HG03457 (cell line): ENCODE data around the gene NSG2.
"Not testable (repeated sequence)": the region's sequence is repeated elsewhere in the genome, so short reads cannot be mapped to it uniquely, and the experiment has no call there.

Source experiments
- ATAC-seq: cut with Tn5 transposase; IDR thresholded peaks from one replicate; pipeline ENCODE4 v1.9.1; 2021; ENCODE audit warnings: moderate number of reproducible peaks; ENCODE audit not compliant: unreplicated experiment

NSG2 gene

DNA sequence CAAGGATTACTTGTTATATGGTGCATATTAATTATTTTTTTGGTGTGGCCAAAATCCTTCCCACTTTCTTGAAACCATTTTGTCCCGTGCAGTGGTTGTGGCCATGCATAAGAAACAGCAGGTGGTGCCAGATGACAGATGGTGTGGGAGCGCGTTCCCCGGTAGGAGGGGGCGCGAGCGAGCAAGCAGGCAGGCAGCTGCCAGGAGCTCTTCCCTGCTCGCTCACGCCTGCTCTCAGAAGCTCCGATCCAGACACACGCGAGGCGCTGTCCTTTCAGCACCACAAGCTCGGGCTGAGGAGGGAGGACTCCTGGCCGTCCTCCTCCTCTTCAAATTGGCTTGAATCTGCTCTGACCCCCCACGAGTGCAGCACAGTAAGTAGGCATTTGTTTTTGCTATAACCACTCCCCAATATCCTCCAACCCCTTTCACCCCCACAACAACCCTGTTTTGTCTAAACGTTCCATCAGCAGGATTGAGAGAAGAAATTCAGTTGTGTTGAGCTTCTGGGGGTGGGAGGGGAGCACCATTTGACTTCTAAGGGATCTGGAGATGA is at the start of gene NSG2:
Gene NSG2 (plus strand): TSS at position 237 of the 556 bp plus-strand sequence. CDS start 1,050 bp downstream, outside the sequence.
- ATAC-seq = no peak

DNA sequence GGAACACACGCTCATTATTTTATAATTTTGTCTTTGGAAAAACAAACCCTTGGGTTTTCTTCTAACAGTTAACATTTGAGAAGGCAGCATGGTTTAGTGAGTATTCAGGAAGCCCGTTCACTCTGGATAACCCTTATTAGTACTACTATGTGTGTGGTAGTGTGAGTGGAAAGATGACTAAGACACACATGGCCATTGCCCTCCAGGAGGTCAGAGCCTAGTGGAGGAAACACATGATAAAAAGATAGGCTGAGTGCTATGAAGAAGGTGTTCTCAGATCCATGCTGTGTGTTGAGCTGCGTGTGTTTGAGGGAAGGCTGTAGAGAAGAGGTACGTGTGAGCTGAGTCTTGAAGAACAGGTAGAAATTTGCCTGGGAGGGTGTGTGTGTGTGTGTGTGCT is 48.2 kb upstream of the NSG2 start:
- ATAC-seq = no peak

DNA sequence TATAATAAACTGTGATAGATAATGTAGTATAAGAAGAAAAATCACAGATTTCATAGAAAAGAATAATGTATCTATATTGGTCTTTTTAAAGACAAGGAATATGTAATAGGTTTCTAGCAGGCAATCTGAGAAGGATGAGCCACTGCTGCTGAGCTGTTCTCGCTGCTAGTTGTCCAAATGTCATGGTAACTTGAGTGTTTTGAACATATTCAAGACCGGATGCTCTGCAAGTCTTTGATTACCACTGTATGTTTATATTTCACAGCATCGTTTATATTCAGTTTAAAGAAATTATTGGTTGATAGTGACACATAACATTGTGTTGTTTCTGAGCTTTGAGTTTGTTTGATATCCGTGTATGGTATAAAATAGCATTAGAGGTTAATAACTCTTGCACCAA is 47.0 kb upstream of the NSG2 start:
- no peak for ATAC-seq

DNA sequence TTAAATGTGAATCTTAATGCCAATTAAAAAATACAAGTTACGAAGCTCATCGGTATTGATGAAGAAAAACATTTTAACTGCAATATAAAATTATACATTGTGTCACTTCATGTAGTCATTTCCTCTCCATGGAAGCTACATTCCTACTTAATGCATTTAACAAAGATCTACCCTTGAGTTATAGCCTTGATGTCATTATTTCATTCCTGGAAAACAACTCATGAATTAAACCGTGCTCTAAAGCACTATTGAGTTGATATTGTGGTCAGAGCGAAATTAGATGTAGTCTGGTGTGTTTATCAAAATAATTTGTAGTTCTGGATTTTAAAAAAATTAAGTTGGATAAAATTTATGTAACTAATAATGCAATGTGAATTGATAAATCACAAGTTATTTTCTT is 45.4 kb upstream of the NSG2 start:
- ATAC-seq = no peak

DNA sequence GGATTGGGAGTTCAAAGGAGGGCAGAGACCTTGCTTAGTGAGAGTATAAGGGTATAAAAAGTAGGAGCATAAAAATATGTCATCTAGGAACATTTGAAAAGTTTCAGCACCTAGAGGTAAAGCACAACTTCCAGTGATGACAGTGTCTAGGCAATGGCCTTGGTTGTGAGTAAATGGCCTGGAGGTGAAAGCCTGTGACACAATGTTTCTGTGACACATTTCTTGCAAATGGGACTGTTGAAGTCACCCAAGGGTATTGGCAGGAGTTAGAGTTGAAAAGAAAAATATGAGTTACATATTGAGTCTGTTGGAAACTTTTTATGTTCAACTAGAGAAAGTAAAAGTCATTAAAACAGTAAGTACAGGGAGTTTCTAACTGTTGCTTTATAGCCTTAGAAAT is 41.7 kb upstream of the NSG2 start:
- no peak for ATAC-seq

DNA sequence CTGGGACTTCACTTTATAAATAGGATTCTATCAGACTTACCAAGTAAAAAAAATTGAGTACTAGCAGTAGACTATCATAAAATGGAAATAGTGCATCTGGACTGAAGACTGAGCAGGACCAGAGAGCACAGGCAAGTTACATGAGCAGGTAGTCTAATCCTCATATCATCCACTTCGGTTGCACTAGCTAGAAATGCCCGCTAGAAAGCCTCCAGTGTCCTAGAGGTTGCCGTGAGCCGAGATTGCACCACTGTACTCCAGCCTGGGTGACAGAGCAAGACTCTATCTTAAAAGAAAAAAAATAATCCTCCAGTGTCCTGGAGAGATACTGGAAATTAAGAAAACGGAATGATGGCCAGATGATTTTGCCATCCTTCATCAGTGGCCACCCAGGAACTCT is 36.6 kb upstream of the NSG2 start:
- ATAC-seq = no peak

DNA sequence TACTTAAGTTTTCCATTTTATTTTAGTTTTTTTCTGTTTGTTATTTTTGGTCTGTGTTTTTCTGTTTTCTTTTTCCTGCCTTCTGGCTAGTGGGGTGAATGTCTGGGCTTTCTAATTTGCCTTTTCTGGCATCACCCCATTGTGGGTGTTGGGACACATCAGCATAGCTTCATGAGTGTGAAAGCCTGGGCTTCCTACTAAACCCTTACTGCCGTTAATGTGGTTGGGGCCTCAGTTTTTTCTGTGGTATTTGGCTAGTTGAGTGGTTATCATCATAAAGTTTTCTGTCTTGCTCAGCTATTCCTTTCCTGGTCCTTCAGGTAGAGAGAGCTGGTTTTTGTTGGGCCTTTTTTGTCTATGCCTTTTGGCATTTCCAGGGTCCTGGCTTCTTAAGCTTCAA is 35.1 kb upstream of the NSG2 start:
- ATAC-seq = no peak

DNA sequence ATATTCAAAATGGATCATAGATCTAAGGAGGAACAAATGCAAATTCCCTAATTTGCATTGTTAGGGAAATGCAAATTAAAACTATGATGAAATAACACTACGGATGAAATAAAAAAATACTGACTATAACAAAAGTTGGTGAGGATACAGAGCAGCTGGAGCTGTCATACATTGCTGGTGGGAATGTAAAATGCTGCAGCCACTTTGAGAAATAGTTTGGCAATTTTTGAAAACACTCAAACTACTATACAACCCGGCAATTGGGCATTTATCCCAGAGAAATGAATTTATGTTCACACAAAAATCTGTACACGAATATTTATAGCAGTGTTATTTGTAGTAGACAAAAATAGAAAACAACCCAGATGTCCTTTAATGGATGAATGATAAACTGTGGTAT is 34.1 kb upstream of the NSG2 start:
- ATAC-seq = no peak

DNA sequence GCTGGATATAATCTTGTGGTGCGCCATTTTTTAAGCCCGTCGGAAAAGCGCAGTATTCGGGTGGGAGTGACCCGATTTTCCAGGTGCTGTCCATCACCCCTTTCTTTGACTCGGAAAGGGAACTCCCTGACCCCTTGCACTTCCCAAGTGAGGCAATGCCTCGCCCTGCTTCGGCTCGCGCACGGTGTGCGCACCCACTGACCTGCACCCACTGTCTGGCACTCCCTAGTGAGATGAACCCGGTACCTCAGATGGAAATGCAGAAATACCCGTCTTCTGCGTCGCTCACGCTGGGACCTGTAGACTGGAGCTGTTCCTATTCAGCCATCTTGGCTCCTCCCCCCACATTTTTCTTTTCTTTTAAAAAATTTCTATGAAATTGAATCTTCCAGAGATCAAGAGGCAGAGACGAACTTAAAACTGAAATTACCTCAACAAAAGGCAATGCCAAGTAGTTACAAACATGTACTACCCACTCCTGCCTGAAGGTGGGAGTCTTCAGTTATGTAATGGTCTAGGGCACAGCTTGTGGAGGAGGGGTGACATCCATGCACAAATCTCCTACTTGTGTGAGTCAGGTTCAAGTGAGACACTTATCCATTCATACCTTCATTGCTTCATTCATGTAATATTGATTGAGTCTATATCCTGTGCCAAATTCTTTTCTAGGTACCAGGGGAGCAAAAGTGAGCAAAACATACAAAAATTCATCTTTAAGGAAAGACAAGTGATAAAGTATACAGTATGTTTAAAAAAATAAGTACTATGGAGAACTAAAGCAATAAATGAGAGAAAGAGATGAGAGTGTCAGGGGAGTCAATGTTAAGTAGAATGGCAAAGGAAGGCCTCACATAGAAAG is 25.2 kb upstream of the NSG2 start:
- ATAC-seq = not testable (repeated sequence)

DNA sequence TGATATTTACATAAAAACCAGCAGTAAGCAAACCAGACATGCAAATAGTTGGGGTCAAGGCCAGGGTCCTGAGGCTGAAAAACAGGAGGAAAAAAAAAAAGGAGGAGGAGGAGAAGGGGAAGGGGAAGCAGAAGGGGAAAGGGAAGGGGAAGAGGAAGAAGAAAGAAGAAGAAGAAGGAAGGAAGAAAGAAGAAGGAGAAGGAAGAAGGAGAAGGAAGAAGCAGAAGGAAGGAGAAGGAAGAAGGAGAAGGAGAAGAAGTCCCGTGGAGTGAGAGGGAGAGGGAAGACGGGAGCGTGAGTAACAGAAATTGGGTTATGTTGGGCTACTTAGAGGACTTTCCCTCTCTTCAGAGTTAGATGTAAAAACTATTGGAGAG is 24.6 kb upstream of the NSG2 start:
- no peak for ATAC-seq

DNA sequence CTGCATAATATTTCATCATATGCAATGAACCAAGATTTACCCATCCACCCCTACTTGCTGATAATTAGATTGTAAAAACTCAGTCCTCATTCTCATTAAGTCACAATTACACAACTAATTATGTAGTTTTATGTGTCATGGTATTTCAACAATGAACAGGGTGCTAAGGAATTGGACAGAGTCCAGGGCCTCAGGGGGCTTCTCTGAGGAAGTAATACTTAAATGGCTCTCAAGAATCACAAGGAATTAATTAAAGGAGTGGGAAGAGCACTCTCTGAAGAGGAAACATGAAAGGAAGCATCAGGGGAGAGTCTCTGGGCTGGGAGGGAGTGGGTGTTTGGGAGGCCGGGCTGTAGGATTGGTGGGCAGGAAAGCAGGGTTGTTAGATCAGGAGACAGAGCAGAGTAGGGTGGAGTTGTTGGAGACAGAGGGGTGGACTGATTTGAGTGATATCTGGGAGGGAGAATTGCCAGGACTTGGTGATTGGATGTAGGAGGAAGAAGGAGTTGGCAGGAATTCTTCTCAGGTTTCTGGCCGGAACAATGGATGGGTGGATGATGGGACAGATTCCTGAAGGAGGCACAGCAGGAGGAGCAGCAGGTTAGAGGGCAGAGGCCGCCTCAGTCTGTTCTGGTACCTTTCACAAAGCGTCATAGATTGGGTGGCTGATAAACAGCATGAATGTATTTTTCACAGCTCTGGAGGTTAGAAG is 23.0 kb upstream of the NSG2 start:
- no peak for ATAC-seq

DNA sequence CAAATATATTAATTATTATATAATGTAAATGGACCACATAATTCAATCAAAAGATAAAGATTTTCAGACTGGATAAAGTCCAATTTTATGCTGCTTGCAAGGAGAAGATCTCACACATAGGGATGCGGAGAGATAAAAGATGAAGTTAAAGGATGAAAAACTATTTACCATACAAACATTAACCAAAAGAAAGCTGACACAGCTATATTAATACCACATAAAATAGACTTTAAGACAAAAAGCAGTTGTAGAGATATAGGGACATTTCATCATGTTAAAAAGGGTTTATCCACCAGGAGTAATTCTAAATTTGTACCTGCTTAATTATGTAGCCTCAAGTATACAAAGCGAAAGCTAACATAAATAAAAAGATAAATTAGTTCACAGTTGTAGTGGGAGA is 15.2 kb upstream of the NSG2 start:
- no peak for ATAC-seq

DNA sequence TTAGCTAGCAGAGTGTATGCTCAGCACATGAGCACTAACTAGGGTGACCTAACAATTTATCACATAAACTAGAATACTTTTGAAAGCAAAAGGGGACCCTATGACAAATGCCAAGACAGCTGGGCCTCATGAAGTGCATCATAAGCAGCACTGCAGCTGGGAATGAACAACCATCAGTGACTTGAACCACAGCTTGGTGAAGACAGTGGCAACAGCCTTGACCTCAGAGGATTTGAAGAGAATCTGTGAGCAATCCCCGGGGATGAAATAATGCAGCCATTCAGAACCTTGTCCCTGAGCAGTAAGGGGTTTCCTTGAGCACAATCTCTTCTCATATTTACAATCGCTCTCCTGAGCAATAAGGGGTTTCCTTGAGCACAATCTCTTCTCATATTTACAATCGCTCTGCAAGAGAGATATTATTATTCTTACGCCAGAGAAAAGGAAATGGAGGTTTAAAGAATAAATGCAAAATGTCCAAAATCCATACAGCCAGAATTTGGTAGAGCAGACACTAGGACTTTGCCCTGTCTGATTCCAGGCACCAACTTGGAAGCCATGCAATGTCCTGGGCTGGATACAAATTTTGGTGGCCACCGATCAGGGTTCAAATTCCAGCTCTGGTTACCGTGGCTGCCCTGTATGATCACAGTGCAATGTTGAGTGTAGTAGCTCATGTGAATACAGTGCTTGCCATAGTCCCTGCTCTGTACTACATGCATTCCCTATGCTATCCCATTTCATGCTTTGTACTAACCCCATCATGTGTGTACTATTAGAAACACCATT is 846 bp upstream of the NSG2 start:
- no peak for ATAC-seq

DNA sequence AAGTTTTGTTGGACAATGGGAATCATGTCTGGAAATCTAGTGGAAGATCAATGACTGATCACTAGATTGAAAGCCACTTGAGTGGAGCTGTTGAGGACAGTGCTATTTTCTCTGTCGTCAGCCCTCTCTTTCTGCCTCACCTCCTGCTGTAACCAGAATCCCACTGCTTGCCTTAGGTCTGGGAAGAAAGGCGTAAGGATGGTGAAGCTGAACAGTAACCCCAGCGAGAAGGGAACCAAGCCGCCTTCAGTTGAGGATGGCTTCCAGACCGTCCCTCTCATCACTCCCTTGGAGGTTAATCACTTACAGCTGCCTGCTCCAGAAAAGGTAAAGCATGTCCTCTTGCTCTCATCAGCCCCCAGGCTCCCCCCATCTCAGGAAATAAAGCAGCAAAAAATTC is 1.1 kb downstream of the NSG2 start:
- no peak for ATAC-seq

DNA sequence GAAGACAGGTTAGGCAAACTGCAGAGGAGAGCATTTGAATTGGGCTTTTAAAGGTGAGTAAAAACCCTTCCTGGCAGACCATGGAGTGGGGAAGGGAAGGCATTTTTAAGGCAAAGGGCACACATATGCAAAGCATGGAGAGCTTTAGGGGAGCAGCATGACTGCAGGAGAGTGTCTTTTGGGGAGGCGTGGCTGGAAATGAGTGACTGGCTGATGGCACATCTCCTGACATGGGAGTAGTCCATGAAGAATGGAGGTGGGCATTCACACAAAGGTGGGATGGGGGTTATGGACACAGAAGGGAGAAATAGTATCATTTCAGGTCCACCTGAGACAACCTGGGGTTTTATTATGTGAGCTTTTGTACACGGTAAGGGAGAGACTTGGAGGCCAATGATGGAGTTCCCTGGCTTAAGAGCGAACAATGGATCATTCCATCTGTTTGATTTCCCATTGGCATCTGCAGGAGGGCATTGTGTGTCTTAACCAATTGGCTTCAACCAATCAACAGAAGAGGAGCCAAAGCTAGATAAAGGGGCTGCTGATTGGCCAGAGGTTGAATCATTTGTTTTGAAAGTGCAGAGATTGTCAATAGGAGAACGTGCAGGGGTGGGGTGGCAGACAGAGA is 2.1 kb downstream of the NSG2 start:
- ATAC-seq = no peak

DNA sequence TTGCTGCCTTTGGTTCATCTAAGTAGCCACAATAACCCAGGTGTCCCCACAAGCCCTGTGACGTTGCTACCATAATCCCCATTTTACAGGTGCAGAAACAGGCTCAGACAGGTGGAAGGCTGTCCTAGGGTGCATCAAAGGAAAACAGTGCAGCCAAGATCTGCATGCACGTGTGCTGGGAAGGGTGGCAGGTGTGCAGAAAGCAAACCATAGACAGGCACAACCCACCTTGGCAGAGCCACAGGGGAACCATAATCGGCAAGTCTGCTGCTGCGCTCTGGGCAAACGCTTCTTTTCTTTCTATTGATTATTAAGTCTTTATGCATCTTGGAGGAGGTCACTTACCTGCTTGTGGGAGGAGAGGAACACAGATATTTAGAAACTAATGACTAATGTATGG is 7.1 kb downstream of the NSG2 start:
- ATAC-seq = no peak

DNA sequence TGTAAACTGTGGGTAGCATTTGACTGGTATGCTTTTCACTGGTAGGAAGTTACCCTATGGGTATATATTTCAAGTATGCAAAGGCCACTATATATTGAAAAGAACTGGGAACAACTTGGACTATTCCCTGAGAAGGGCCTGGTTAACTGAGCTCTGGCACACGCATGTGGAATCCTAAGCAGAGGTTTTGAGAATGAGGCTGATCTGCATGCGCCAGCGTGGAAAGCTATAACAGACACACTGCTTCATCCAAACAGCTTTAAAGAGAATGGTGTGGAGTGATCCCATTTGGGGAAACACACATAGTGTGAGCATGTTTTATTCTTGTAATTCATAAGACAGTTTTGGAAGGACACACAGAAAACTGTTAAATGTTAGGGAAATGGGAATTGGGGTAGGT is 8.4 kb downstream of the NSG2 start:
- ATAC-seq = no peak

DNA sequence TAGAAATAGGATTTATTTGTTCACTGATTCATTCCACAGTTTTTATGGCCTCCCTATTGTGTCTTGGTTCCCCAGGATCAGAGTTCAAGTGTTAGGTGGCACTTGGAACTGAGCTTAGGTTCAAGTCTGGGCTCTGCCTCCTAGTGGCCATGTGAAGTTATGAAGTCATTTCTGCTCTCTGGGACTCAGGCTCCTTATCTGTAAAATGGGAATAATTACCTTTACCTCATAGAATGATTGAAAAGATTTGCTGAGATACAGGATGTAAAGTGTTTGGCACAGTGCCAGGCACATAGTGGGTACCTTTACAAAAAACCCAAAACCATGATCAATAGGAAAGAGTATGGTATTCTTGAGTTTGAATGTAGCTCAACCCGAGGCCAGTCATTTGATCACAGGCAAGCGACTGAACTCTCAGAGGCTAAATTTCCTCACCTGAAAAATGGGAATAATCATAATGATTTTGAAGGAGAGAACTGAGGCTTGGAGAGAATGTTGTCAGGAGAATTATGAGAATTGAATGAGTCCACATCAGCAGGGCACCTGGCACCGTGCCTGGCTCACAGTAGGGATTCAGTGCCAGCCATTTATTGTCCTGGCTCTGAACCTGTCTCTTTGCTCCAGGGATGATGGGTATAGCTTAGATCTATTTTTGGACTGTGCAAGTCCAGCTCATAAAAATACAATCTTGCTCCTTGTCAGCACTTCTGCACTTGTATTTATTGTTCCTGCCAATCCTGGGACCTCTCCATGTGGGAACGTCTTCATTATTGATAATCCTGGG is 10.8 kb downstream of the NSG2 start:
- ATAC-seq = no peak

DNA sequence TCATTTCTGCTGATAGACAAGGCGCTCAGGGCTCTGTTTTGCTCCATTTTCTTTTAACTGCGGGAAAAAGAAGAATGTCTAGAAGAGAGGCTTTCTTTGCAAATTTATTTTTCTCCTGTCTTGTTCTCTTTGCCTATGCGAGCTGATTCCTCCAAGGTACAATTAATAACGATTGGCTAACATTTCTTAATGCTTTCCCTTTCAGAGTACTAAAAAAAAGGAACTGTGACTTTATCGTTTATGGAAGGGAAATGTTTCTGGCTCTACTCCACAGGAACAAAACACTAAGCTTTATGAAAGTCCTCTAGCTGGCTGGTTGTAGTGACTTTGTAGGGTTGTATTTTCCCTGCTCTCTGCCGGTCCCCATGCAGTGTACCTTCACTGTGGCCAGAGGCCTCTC is 11.7 kb downstream of the NSG2 start:
- no peak for ATAC-seq

DNA sequence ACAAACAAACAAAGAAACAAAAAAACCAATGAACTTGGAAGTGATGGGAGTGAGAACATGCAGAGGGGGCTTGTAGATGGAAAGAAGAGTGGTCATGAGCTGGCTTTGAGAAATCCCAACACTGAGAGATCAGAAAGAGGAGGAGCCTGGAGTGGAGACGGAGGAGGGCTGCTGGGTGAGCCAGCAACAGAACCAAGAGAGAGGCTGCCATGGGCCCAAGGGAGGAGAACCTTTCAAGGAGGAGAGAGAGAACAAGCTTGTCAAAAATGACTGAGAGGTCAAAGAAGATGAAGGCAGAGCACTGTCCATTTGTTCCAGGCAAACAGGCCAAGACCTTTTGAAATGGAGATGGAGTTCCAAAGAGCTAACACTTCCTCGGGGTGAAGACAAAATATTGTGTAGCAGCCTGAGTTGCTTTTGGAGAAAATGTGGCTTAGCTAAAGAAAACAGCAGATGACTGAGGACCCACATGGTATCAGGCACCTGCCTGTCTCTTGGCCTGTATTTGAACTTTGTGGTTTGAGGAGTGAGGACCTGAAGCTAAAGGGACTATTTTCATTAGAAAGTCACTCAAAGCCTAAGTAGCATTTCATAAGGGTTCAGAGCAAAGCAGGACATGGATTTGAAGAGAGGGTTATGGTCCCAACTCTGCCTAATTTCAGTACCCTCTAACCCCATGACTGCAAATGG is 13.1 kb downstream of the NSG2 start:
- ATAC-seq = no peak
